HG03439 (cell line): ENCODE measurements around the gene PTRHD1.

Source experiments
- ATAC-seq: cut with Tn5 transposase; IDR thresholded peaks from one replicate; pipeline ENCODE4 v1.9.1; 2021; ENCODE audit warnings: mild to moderate bottlenecking, moderate library complexity; ENCODE audit not compliant: unreplicated experiment

PTRHD1 gene

GRCh38 chr2:24762518-24762917 is 30.7 kb downstream of the PTRHD1 start:
- no peak for ATAC-seq

DNA sequence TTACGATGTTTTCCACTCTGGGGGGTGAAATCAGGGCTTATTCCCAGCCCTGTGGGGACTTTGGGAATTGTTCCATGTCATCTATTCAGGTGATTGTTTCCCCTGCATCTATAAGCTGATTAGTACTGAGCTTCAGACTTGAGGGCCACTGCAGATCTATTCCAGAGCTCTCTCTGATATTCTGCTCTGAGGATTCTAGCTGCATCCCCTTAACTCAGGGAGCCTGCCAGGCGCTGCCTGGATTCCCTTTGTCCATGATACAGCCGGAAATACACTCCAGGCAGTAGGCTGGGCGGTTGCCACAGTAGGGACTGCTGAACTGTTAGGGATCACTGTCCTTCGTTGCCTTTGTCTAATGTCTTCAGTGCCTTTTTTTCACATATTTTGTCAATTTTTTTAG is 31.3 kb downstream of the PTRHD1 start:
- no peak for ATAC-seq

DNA sequence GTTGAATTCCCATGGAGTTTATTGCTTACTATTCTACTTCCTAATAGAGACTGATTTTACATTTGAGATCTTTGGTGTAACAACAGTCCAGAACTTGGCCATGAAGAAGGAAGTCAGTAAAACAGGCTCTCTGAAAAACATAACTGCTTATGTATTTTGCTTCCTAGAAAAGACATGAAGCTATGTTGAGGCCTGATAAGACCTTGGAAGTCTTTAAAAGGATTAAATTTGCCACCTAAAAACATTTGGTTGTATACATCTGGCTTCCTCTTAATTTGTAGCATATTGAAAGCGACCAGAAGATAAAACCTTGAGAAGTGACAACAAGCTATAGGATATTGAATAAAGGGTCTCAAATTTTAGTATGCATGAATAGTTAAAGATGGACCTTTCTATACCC is 36.4 kb downstream of the PTRHD1 start:
- no peak for ATAC-seq

DNA sequence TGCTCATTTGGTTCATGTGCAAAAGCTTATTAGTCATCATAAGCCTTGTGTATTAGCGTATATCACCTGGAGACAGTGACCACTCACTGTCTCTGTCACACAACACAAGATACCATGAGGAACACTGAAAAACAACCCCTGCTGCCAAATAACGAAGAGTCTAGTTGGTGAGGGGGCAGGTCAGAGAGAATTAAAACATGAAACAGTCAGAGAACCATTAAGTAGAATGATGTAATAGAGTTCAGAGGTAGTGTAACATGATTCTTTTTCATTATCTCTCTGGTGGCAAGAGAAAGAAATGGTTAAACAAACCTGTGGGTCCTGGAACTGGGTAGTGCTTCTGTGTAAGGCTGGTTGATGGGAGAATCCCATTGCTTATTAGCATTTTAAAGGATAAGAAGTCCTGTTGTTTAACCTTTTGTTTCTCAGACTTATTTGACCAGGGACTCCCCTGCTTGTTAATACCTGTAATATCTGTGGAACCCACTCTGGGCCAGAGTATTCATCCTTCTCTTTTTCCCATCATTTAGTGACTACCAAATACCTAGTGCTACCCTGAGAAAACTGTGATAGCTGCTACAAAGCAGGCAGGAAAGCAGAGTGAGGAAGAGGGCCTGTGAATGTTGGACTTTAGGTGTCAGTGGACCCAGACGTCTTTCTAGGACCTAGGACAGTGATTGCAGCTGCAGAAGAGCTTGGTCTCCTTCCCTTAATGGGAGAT is 38.0 kb downstream of the PTRHD1 start:
- ATAC-seq, result no peak

DNA sequence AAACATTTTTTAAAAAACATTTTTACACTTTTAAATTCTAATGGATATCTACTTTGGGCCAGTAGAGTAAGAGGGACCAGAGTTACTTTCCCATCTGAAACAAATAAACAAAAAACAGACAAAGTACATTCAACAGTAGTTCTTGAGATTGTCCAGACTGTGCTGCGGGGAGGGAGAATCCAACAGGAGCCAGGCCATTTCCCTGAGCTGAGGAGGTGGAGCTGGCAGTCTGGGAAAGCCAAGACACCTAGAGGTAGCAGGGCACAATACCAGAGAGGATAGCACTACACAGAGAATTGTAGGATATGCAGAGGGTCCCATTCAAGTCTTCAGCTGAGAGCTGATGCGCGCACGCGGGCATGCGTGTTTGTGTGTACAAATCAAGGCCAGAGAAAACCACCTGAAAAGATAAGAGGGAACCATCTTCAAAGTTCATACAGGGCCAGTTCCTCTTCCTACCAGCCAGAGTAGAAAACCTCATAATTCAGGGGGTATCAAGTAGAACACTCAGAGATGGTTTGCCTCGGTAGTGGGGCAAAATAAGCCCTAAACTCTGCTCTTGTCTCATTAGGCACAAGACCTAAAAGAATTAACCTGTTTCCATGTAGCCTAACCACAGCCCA is 44.0 kb downstream of the PTRHD1 start:
- ATAC-seq, result no peak

DNA sequence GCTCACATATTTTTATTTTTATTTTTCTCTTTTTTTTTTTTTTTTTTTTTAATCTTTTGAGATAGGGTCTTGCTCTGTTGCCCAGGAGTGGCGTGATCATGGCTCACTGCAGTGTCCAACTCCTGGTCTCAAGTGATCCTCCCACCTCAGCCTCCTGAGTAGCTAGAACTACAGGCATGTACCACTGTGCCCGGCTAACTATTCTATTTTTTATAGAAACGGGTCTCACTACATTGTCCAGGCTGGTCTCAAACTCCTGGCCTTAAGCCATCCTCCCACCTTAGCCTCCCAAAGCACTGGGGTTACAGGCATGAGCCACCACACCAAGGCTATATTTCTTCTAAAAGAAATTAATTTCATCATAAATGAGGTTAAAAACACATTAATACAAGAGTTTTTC is 45.9 kb downstream of the PTRHD1 start:
- ATAC-seq, result no peak

GRCh38 chr2:24745825-24746224 is 47.4 kb downstream of the PTRHD1 start:
- ATAC-seq, result no peak

DNA sequence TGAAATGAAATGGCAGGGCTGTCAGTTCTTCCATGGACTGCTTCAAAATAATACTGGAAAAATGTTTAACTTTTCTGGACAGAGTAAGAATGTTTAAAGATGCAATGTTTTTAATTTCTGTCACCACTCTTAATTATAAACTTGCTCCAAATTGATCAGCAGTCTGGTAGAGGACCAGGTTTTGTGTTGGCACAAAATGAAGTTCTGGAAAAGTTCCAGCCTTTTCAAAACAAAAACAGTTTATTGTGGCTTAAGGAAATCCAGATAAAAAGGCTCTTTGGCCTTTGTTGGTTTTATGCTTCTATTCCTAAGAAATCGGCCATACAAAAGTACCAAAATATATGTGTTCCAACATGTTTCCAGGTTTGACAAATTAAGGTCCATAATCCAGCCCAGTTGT is 48.8 kb downstream of the PTRHD1 start:
- ATAC-seq, result no peak

- ATAC-seq, result no peak
These were observed 49.3 kb downstream of the PTRHD1 start for GRCh38 chr2:24743924-24744323.

DNA sequence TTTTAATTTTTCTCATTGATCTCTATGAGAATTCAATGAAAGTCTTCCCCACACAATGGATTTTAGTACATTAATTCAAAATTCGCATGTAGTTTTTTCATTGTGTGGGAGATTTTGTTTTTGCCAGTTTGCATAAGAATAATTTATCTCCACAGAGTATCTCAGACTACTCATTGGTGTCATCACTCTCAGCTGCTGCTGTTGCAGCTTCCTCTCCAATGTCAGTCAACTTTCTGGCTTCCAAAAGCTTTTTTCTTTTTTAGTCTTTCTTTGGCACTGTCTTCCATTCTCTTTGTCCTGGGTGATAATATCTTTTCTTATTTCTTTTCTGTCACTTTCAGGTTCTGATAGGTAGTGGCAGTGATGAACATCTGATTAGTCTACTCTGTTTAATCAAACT is 50.5 kb downstream of the PTRHD1 start:
- no peak for ATAC-seq

- ATAC-seq, result no peak
These were observed 53.0 kb downstream of the PTRHD1 start for GRCh38 chr2:24740142-24740541.
